ENCODE data around the gene PEAK1.

GRCh38 chr15:77336006-77336405 is 83.9 kb downstream of the PEAK1 start:
- TF ChIP-seq CTCF (IDR thresholded peaks at IDR 0.05) (no peak), POLR2AphosphoS5 (IDR thresholded peaks at IDR 0.05) (no peak), POLR2A (IDR thresholded peaks at IDR 0.05) (no peak)

Data from suprapubic skin (tissue), 4 donors.